Spleen (tissue), 7 donors: ENCODE data around the gene CAPN10.

Source experiments
- POLR2A ChIP-seq, 3 donors: fragments of 450-650 bp; IDR thresholded peaks; one replicate each; pipeline ENCODE4 v1.5.1; 2017; ENCODE audit warnings: antibody characterized with exemption in 3 of 3, mild to moderate bottlenecking in 1 of 3
- TF ChIP-seq, protein P1 (sequence below), 11 experiments: fragments of 200-600 bp in 7 of 11; fragments of 450-650 bp in 4 of 11; sonication (generic) in 4 of 11; IDR thresholded peaks in 8 of 11; conservative IDR thresholded peaks in 3 of 11; 1 replicate in 7 of 11; 2 replicates in 4 of 11; pipeline versions ENCODE4 v1.4.0 to v1.8.0; 2016 to 2021; ENCODE audit warnings: antibody characterized with exemption in 11 of 11, inconsistent platforms in 4 of 11, mild to moderate bottlenecking in 1 of 11
- donor health status: DM: no; HTN: no; CAD: no; lungs with moderate emphysema.
- donor health status: DM: no; HTN: no; CAD: no.
- donor health status: DM: no; HTN: no; CAD: no.

DNA sequence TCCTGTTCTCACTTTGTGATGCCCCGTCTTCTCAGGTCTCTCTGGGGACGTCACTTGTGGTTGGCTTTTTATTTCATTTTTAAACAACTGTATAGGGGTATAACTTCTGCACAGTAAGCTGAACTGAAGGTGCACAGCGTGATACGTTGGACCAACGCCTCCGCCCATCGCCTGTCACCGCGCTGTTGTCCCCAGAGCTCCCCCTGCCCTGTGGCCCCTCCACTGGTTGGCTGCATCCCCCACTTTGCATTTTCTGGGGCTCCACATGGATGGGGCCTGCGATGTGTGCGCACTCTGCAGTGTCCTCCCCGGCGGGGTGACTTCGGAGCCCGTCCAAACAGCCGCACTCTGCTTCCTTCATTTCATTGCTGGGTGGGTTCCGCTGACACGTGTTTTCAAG lies 53.0 kb downstream of the CAPN10 start:
- no peak for TF ChIP-seq POLR2A (IDR thresholded peaks at IDR 0.05)
- TF ChIP-seq, protein P1, sequence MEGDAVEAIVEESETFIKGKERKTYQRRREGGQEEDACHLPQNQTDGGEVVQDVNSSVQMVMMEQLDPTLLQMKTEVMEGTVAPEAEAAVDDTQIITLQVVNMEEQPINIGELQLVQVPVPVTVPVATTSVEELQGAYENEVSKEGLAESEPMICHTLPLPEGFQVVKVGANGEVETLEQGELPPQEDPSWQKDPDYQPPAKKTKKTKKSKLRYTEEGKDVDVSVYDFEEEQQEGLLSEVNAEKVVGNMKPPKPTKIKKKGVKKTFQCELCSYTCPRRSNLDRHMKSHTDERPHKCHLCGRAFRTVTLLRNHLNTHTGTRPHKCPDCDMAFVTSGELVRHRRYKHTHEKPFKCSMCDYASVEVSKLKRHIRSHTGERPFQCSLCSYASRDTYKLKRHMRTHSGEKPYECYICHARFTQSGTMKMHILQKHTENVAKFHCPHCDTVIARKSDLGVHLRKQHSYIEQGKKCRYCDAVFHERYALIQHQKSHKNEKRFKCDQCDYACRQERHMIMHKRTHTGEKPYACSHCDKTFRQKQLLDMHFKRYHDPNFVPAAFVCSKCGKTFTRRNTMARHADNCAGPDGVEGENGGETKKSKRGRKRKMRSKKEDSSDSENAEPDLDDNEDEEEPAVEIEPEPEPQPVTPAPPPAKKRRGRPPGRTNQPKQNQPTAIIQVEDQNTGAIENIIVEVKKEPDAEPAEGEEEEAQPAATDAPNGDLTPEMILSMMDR (IDR thresholded peaks at IDR 0.05 in 8 of 11, conservative IDR thresholded peaks at IDR 0.05 in 3 of 11) = no peak
